MM.1S (cell line): Measurements from ENCODE around the gene PRKAR1B.
"Not testable (repeated sequence)": the region's sequence is repeated elsewhere in the genome, so short reads cannot be mapped to it uniquely, and the experiment has no call there.

Experiments used
- DNase-seq: peaks from one replicate; pipeline ENCODE4 v3.0.0-alpha.2; 2015
- H2AFZ ChIP-seq: fragments of 300-600 bp; sonication (generic); 2 replicates; pipeline ENCODE4 v1.6.0; 2016; ENCODE audit warnings: antibody characterized with exemption, low read length
- H3F3A ChIP-seq: fragments of 300-600 bp; sonication (generic); 2 replicates; pipeline ENCODE4 v1.6.1; 2016; ENCODE audit warnings: mild to moderate bottlenecking, antibody characterized with exemption, low read length, moderate library complexity, mixed read lengths; ENCODE audit not compliant: insufficient read depth
- H3K27ac ChIP-seq: fragments of 300-600 bp; sonication (generic); 2 replicates; pipeline ENCODE4 v1.5.1; 2016; ENCODE audit warnings: mild to moderate bottlenecking, low read length
- H3K27me3 ChIP-seq: fragments of 300-600 bp; sonication (generic); replicated peaks from 2 replicates; pipeline ENCODE4 v1.6.0; 2016; ENCODE audit warnings: low read length; ENCODE audit not compliant: insufficient read depth
- H3K36me3 ChIP-seq: fragments of 300-600 bp; sonication (generic); replicated peaks from 2 replicates; pipeline ENCODE4 v1.6.1; 2016; ENCODE audit warnings: mild to moderate bottlenecking, low read length, mixed read lengths; ENCODE audit not compliant: insufficient read depth
- H3K4me1 ChIP-seq: fragments of 300-600 bp; sonication (generic); 2 replicates; pipeline ENCODE4 v1.6.1; 2016; ENCODE audit warnings: low read length, mixed read lengths
- H3K4me2 ChIP-seq: fragments of 300-600 bp; sonication (generic); 2 replicates; pipeline ENCODE4 v1.6.0; 2016; ENCODE audit warnings: low read depth, low read length
- H3K4me3 ChIP-seq: fragments of 300-600 bp; sonication (generic); 2 replicates; pipeline ENCODE4 v1.5.1; 2016; ENCODE audit warnings: low read length, mixed read lengths
- H3K79me2 ChIP-seq: fragments of 300-600 bp; sonication (generic); 2 replicates; pipeline ENCODE4 v1.6.1; 2016; ENCODE audit warnings: mixed run types, low read length, mixed read lengths
- H3K9ac ChIP-seq: fragments of 300-600 bp; sonication (generic); 2 replicates; pipeline ENCODE4 v1.6.1; 2016; ENCODE audit warnings: low read length, mixed read lengths
- H3K9me2 ChIP-seq: fragments of 300-600 bp; sonication (generic); replicated peaks from 2 replicates; pipeline ENCODE4 v1.6.1; 2016; ENCODE audit warnings: mild to moderate bottlenecking, low read length, mixed read lengths; ENCODE audit not compliant: insufficient read depth
- H3K9me3 ChIP-seq: fragments of 300-600 bp; sonication (generic); replicated peaks from 2 replicates; pipeline ENCODE4 v1.6.1; 2016; ENCODE audit warnings: mild to moderate bottlenecking, low read length, mixed read lengths; ENCODE audit not compliant: insufficient read depth
- H4K20me1 ChIP-seq: fragments of 300-600 bp; sonication (generic); 2 replicates; pipeline ENCODE4 v1.6.1; 2016; ENCODE audit warnings: mild to moderate bottlenecking, low read length, moderate library complexity, mixed read lengths; ENCODE audit not compliant: insufficient read depth
- CTCF ChIP-seq: fragments of 300-600 bp; sonication (generic); IDR thresholded peaks from 2 replicates; pipeline ENCODE4 v1.5.1; 2016; ENCODE audit warnings: antibody characterized with exemption, low read length, mixed read lengths
- EZH2 ChIP-seq: fragments of 300-600 bp; sonication (generic); optimal IDR thresholded peaks from 2 replicates; pipeline ENCODE3; 2017; ENCODE audit warnings: low read depth, mild to moderate bottlenecking, antibody characterized with exemption, low read length, mixed read lengths
- EZH2phosphoT487 ChIP-seq: fragments of 300-600 bp; sonication (generic); IDR thresholded peaks from 2 replicates; pipeline ENCODE4 v1.6.1; 2018; ENCODE audit warnings: antibody characterized with exemption, low read length

Gene PRKAR1B

GRCh38 chr7:636396-636795 is 90.7 kb downstream of the PRKAR1B start:
- H3K9me2 ChIP-seq, result no peaks in the 10 kb centered on the region
- H2AFZ ChIP-seq, result no peak overlapping the region
- no peaks in the 10 kb centered on the region for H3K36me3 ChIP-seq
- no peak overlapping the region for H3K9ac ChIP-seq
- no peak for DNase-seq
- H4K20me1 ChIP-seq, result no peaks in the 10 kb centered on the region
- no peak overlapping the region for H3K27ac ChIP-seq
- H3K27me3 ChIP-seq, result no peaks in the 10 kb centered on the region
- no peaks in the 10 kb centered on the region for H3F3A ChIP-seq
- H3K4me1 ChIP-seq, result no peaks in the 10 kb centered on the region
- H3K4me2 ChIP-seq, result no peak overlapping the region
- no peak overlapping the region for H3K4me3 ChIP-seq
- TF ChIP-seq EZH2phosphoT487, result no peak
- TF ChIP-seq EZH2, result no peak
- no peak for TF ChIP-seq CTCF
- H3K79me2 ChIP-seq, result no peaks in the 10 kb centered on the region
- H3K9me3 ChIP-seq, result no peaks in the 10 kb centered on the region

GRCh38 chr7:635687-636382 is 91.2 kb downstream of the PRKAR1B start:
- H3K4me1 ChIP-seq, H3K27ac ChIP-seq, H3K79me2 ChIP-seq, H4K20me1 ChIP-seq, H2AFZ ChIP-seq, H3K9me3 ChIP-seq, H3K27me3 ChIP-seq, H3K9ac ChIP-seq, H3K4me3 ChIP-seq, H3K36me3 ChIP-seq, H3K9me2 ChIP-seq, H3K4me2 ChIP-seq, H3F3A ChIP-seq, DNase-seq: not testable (repeated sequence)

GRCh38 chr7:635227-635626 is 91.9 kb downstream of the PRKAR1B start:
- no peak overlapping the region for H2AFZ ChIP-seq
- no peak overlapping the region for H3K9ac ChIP-seq
- H3K79me2 ChIP-seq, result no peaks in the 10 kb centered on the region
- no peak overlapping the region for H3K27ac ChIP-seq
- H3F3A ChIP-seq, result no peaks in the 10 kb centered on the region
- H3K36me3 ChIP-seq, result no peaks in the 10 kb centered on the region
- no peak overlapping the region for H3K4me2 ChIP-seq
- no peaks in the 10 kb centered on the region for H3K9me2 ChIP-seq
- no peak for DNase-seq
- no peaks in the 10 kb centered on the region for H4K20me1 ChIP-seq
- TF ChIP-seq EZH2 (no peak), EZH2phosphoT487 (no peak), CTCF (no peak)
- H3K4me1 ChIP-seq, result no peaks in the 10 kb centered on the region
- no peaks in the 10 kb centered on the region for H3K9me3 ChIP-seq
- H3K4me3 ChIP-seq, result no peak overlapping the region
- no peaks in the 10 kb centered on the region for H3K27me3 ChIP-seq

GRCh38 chr7:633381-634018 is 93.6 kb downstream of the PRKAR1B start:
- H3K4me3 ChIP-seq, result no peak overlapping the region
- no peak overlapping the region for H3K27ac ChIP-seq
- H3K27me3 ChIP-seq, result no peaks in the 10 kb centered on the region
- H3K9me2 ChIP-seq, result no peaks in the 10 kb centered on the region
- no peaks in the 10 kb centered on the region for H3K9me3 ChIP-seq
- H4K20me1 ChIP-seq, result no peaks in the 10 kb centered on the region
- H3K4me2 ChIP-seq, result no peak overlapping the region
- no peaks in the 10 kb centered on the region for H3K79me2 ChIP-seq
- H3F3A ChIP-seq, result no peaks in the 10 kb centered on the region
- DNase-seq, result no peak
- H3K4me1 ChIP-seq, result no peaks in the 10 kb centered on the region
- H3K36me3 ChIP-seq, result no peaks in the 10 kb centered on the region
- TF ChIP-seq CTCF (no peak), EZH2 (no peak), EZH2phosphoT487 (no peak)
- H2AFZ ChIP-seq, result no peak overlapping the region
- no peak overlapping the region for H3K9ac ChIP-seq
